BLaER1 (cell line): Measurements from ENCODE around the gene CGB5.
"Not testable (repeated sequence)": the region's sequence is repeated elsewhere in the genome, so short reads cannot be mapped to it uniquely, and the experiment has no call there.

Experiments
- H3K27ac ChIP-seq: shearing (Covaris generic); formaldehyde crosslinking; 2 replicates; pipeline ENCODE4 v1.8.1; 2022
- H3K27me3 ChIP-seq: shearing (Covaris generic); formaldehyde crosslinking; 2 replicates; pipeline ENCODE4 v1.8.1; 2022
- H3K36me3 ChIP-seq: shearing (Covaris generic); formaldehyde crosslinking; 2 replicates; pipeline ENCODE4 v1.8.1; 2022
- H3K4me1 ChIP-seq: shearing (Covaris generic); formaldehyde crosslinking; 2 replicates; pipeline ENCODE4 v1.8.1; 2022
- H3K4me2 ChIP-seq: shearing (Covaris generic); formaldehyde crosslinking; 2 replicates; pipeline ENCODE4 v1.8.1; 2022
- H3K4me3 ChIP-seq: shearing (Covaris generic); formaldehyde crosslinking; 2 replicates; pipeline ENCODE4 v1.8.1; 2022
- H3K9ac ChIP-seq: shearing (Covaris generic); formaldehyde crosslinking; 2 replicates; pipeline ENCODE4 v1.8.1; 2022
- H3K9me3 ChIP-seq: shearing (Covaris generic); formaldehyde crosslinking; 2 replicates; pipeline ENCODE4 v1.8.1; 2022
- H4K20me1 ChIP-seq: shearing (Covaris generic); formaldehyde crosslinking; 2 replicates; pipeline ENCODE4 v1.8.1; 2022
- Cebpa-rat ChIP-seq: shearing (Covaris generic); IDR thresholded peaks from 2 replicates; pipeline ENCODE4 v1.8.1; 2022

Gene CGB5

GRCh38 chr19:49043548-49043947, at the start of gene CGB5:
CGB5 (plus strand) TSS chr19:49043848; CDS start chr19:49044210, 362 bp downstream.
- H4K20me1 ChIP-seq, H3K36me3 ChIP-seq, H3K27me3 ChIP-seq, H3K27ac ChIP-seq, H3K9ac ChIP-seq, H3K4me2 ChIP-seq, H3K9me3 ChIP-seq, H3K4me3 ChIP-seq: not testable (repeated sequence)
- 0 out of 2 replicates have a peak, but pooled peaks cover 11% of the 10 kb centered on the region for H3K4me1 ChIP-seq

- H3K27ac ChIP-seq, result peak overlapping the region; percentile 92
- H3K4me1 ChIP-seq, result peaks cover 55% of the 10 kb centered on the region
- TF ChIP-seq Cebpa-rat, result no peak
Measured at GRCh38 chr19:48994035-48994386, 49.6 kb upstream of the CGB5 start.

GRCh38 chr19:48997972-48998371, 45.7 kb upstream of the CGB5 start:
- no peak overlapping the region for H3K27ac ChIP-seq
- no peak overlapping the region for H3K4me2 ChIP-seq
- H4K20me1 ChIP-seq, result peaks cover 67% of the 10 kb centered on the region
- no peak overlapping the region for H3K9ac ChIP-seq
- H3K27me3 ChIP-seq, result no peaks in the 10 kb centered on the region
- H3K36me3 ChIP-seq, result peaks cover 54% of the 10 kb centered on the region
- H3K4me1 ChIP-seq, result peaks cover 23% of the 10 kb centered on the region
- no peak overlapping the region for H3K4me3 ChIP-seq
- no peak for TF ChIP-seq Cebpa-rat
- no peaks in the 10 kb centered on the region for H3K9me3 ChIP-seq

More at GRCh38 chr19:48994035-48994386, 49.6 kb upstream of the CGB5 start:
- H3K9me3 ChIP-seq, result no peaks in the 10 kb centered on the region
- peak overlapping the region; percentile 93 for H3K9ac ChIP-seq
- H3K4me3 ChIP-seq, result peak overlapping the region; percentile 94
- H4K20me1 ChIP-seq, result peaks cover 48% of the 10 kb centered on the region
- peak overlapping the region; percentile 98 for H3K4me2 ChIP-seq
- no peaks in the 10 kb centered on the region for H3K27me3 ChIP-seq
- peaks cover 26% of the 10 kb centered on the region for H3K36me3 ChIP-seq

GRCh38 chr19:48999481-49000325, 43.9 kb upstream of the CGB5 start:
- Histone ChIP-seq H3K9ac (no peak overlapping the region), H3K4me3 (no peak overlapping the region), H4K20me1 (peaks cover 67% of the 10 kb centered on the region), H3K36me3 (peaks cover 72% of the 10 kb centered on the region), H3K4me2 (no peak overlapping the region), H3K27ac (no peak overlapping the region), H3K9me3 (no peaks in the 10 kb centered on the region), H3K27me3 (no peaks in the 10 kb centered on the region), H3K4me1 (peaks cover 17% of the 10 kb centered on the region)
- TF ChIP-seq Cebpa-rat, result no peak

GRCh38 chr19:49004133-49004532, 39.5 kb upstream of the CGB5 start:
- peaks cover 38% of the 10 kb centered on the region for H4K20me1 ChIP-seq
- no peak for TF ChIP-seq Cebpa-rat
- no peak overlapping the region for H3K4me2 ChIP-seq
- no peak overlapping the region for H3K27ac ChIP-seq
- no peaks in the 10 kb centered on the region for H3K9me3 ChIP-seq
- H3K9ac ChIP-seq, result no peak overlapping the region
- no peak overlapping the region for H3K4me3 ChIP-seq
- peaks cover 98% of the 10 kb centered on the region for H3K36me3 ChIP-seq
- no peaks in the 10 kb centered on the region for H3K4me1 ChIP-seq
- no peaks in the 10 kb centered on the region for H3K27me3 ChIP-seq

- Histone ChIP-seq H4K20me1 (peaks cover 28% of the 10 kb centered on the region), H3K27ac (no peak overlapping the region)
Measured at GRCh38 chr19:49004964-49005614, 38.6 kb upstream of the CGB5 start.

GRCh38 chr19:49006905-49007304, 36.7 kb upstream of the CGB5 start:
- Histone ChIP-seq H3K9ac (no peak overlapping the region), H3K4me2 (no peak overlapping the region), H3K4me3 (no peak overlapping the region), H3K27ac (no peak overlapping the region), H3K36me3 (peaks cover 99% of the 10 kb centered on the region), H3K9me3 (no peaks in the 10 kb centered on the region), H4K20me1 (peaks cover 28% of the 10 kb centered on the region), H3K4me1 (no peaks in the 10 kb centered on the region), H3K27me3 (no peaks in the 10 kb centered on the region)
- TF ChIP-seq Cebpa-rat, result no peak

More at GRCh38 chr19:49004964-49005614, 38.6 kb upstream of the CGB5 start:
- Histone ChIP-seq H3K9ac (no peak overlapping the region), H3K4me1 (no peaks in the 10 kb centered on the region), H3K4me3 (no peak overlapping the region), H3K27me3 (no peaks in the 10 kb centered on the region), H3K36me3 (peaks cover 98% of the 10 kb centered on the region), H3K4me2 (no peak overlapping the region), H3K9me3 (no peaks in the 10 kb centered on the region)
- TF ChIP-seq Cebpa-rat, result no peak

GRCh38 chr19:49009828-49010227, 33.8 kb upstream of the CGB5 start:
- no peak for TF ChIP-seq Cebpa-rat
- Histone ChIP-seq H3K9me3 (no peaks in the 10 kb centered on the region), H3K4me2 (no peak overlapping the region), H3K27me3 (no peaks in the 10 kb centered on the region), H3K36me3 (peaks cover 99% of the 10 kb centered on the region), H4K20me1 (peaks cover 35% of the 10 kb centered on the region), H3K27ac (no peak overlapping the region), H3K4me3 (no peak overlapping the region), H3K4me1 (no peaks in the 10 kb centered on the region), H3K9ac (no peak overlapping the region)

- H3K4me3 ChIP-seq, result no peak overlapping the region
- no peaks in the 10 kb centered on the region for H3K4me1 ChIP-seq
- H3K9me3 ChIP-seq, result no peaks in the 10 kb centered on the region
- H4K20me1 ChIP-seq, result peaks cover 35% of the 10 kb centered on the region
- no peak overlapping the region for H3K27ac ChIP-seq
- H3K27me3 ChIP-seq, result no peaks in the 10 kb centered on the region
- H3K4me2 ChIP-seq, result no peak overlapping the region
- no peak overlapping the region for H3K9ac ChIP-seq
- peaks cover 99% of the 10 kb centered on the region for H3K36me3 ChIP-seq
- no peak for TF ChIP-seq Cebpa-rat
Measured at GRCh38 chr19:49010453-49010852, 33.2 kb upstream of the CGB5 start.

- Histone ChIP-seq H4K20me1 (peaks cover 42% of the 10 kb centered on the region), H3K27ac (no peak overlapping the region), H3K36me3 (peaks cover 99% of the 10 kb centered on the region), H3K4me1 (no peaks in the 10 kb centered on the region), H3K4me2 (no peak overlapping the region), H3K4me3 (no peak overlapping the region), H3K27me3 (no peaks in the 10 kb centered on the region), H3K9me3 (no peaks in the 10 kb centered on the region), H3K9ac (no peak overlapping the region)
- TF ChIP-seq Cebpa-rat, result no peak
Measured at GRCh38 chr19:49011194-49011593, 32.5 kb upstream of the CGB5 start.
